Right lobe of liver (tissue), 5 donors: ENCODE results near the gene ACTRT2. TPM values are rescaled to one million over a fixed set of nuclear protein-coding genes. Genes with fewer than 3 reads are reported as not detected.

Experiments used
- total RNA-seq, 6 experiments: library from RNA; depleted of rRNA in 2 of 6; stranded (reverse); fragments of >200 nt in 2 of 6; fragmentation: NEBNext Ultra II Directional in 3 of 6; extraction: Animal tissue kit (Norgen Biotek cat#: 25700) in 3 of 6; gene quantifications; one replicate each; pipeline versions ENCODE4 v1.1.0 to v1.2.4, GENCODE V29; 2016 to 2023
- donor health status: DM: no; HTN: no; CAD: no.
- donor health status: DM: no; HTN: no; CAD: no.
- donor health status: DM: no; HTN: yes; CAD: no.
- donor health status: DM: no; HTN: yes; CAD: no.

ACTRT2 gene
- total RNA-seq, 6 experiments from 2014 or later: not detected

Other genes starting within 250 kb of the ACTRT2 start
- gene TTC34, start 219.8 kb upstream of the ACTRT2 start, total RNA-seq: under 1 TPM in 5 of 6 experiments, not detected in 1; 0.06 to 0.23 (median 0.18) TPM
- gene PRDM16, start 47.7 kb downstream of the ACTRT2 start, total RNA-seq: under 1 TPM; 0.06 to 0.75 (median 0.28) TPM